ENCODE data around the gene NUP37.

- TF ChIP-seq CTCF (IDR thresholded peaks at IDR 0.05; ENCODE audit: low read depth, low read length) = 0 out of 2 replicates have a peak, but pooled peaks have one; percentile 5
- no peak for TF ChIP-seq EZH2phosphoT487 (IDR thresholded peaks at IDR 0.05; ENCODE audit: low read depth)
Observed at GRCh38 chr12:102026728-102027127, 93.2 kb downstream of the NUP37 start.
